A673 (cell line): ENCODE results near the gene ZBTB16.

ENCODE experiments used
- CTCF ChIP-seq: fragments of 300-800, 200-600 bp; sonication (generic); conservative IDR thresholded peaks from 2 replicates; pipeline ENCODE4 v1.5.1; 2017; ENCODE audit warnings: low read depth, mild to moderate bottlenecking, antibody characterized with exemption, low read length, moderate library complexity, mixed read lengths
- EZH2 ChIP-seq: fragments of 200-600 bp; sonication (generic); IDR thresholded peaks from 2 replicates; pipeline ENCODE4 v1.6.1; 2017; ENCODE audit warnings: borderline replicate concordance, low read depth, mild to moderate bottlenecking, mixed read lengths, antibody characterized with exemption, low read length; ENCODE audit not compliant: poor library complexity, severe bottlenecking

GRCh38 chr11:114090976-114091375 lies 31.5 kb downstream of the ZBTB16 start:
- TF ChIP-seq CTCF (no peak), EZH2 (no peak)
